Adrenal gland (tissue), 5 donors: ENCODE measurements around the gene ANKRD33B.
A peak's percentile ranks its signal among the peaks of the same experiment; 100 is the strongest.

Experiments
- POLR2A ChIP-seq, 2 donors: fragments of 450-650 bp; IDR thresholded peaks; one replicate each; pipeline ENCODE4 v1.6.1; 2017; ENCODE audit warnings: antibody characterized with exemption in 2 of 2, mild to moderate bottlenecking in 2 of 2, moderate library complexity in 1 of 2
- TF ChIP-seq, protein P1 (sequence below), 6 experiments: fragments of 450-650 bp in 4 of 6; fragments of 200-600 bp in 2 of 6; sonication (generic) in 1 of 6; IDR thresholded peaks; 1 replicate in 5 of 6; 2 replicates in 1 of 6; pipeline versions ENCODE4 v1.5.1 to v1.8.0; 2016 to 2021; ENCODE audit warnings: antibody characterized with exemption in 6 of 6, mild to moderate bottlenecking in 2 of 6, moderate library complexity in 1 of 6
- donor health status: DM: no; HTN: no; CAD: no.

GRCh38 chr5:10695055-10695649 lies 131.3 kb downstream of the ANKRD33B start:
- TF ChIP-seq, protein P1, sequence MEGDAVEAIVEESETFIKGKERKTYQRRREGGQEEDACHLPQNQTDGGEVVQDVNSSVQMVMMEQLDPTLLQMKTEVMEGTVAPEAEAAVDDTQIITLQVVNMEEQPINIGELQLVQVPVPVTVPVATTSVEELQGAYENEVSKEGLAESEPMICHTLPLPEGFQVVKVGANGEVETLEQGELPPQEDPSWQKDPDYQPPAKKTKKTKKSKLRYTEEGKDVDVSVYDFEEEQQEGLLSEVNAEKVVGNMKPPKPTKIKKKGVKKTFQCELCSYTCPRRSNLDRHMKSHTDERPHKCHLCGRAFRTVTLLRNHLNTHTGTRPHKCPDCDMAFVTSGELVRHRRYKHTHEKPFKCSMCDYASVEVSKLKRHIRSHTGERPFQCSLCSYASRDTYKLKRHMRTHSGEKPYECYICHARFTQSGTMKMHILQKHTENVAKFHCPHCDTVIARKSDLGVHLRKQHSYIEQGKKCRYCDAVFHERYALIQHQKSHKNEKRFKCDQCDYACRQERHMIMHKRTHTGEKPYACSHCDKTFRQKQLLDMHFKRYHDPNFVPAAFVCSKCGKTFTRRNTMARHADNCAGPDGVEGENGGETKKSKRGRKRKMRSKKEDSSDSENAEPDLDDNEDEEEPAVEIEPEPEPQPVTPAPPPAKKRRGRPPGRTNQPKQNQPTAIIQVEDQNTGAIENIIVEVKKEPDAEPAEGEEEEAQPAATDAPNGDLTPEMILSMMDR (IDR thresholded peaks at IDR 0.05), result peak; percentile 63 to 83 (median 82)
- no peak for TF ChIP-seq POLR2A (IDR thresholded peaks at IDR 0.05)
